Testis (tissue), 2 donors: ENCODE data around the gene C1orf21.

Source experiments
- CTCF ChIP-seq, 3 experiments: fragments of 450-650 bp in 2 of 3; fragments of 200-600 bp in 1 of 3; sonication (generic) in 1 of 3; IDR thresholded peaks; one replicate each; pipeline ENCODE4 v1.5.1; 2016 to 2019; ENCODE audit warnings: antibody characterized with exemption in 3 of 3, mild to moderate bottlenecking in 2 of 3, moderate library complexity in 1 of 3
- POLR2A ChIP-seq: fragments of 450-650 bp; IDR thresholded peaks from one replicate; pipeline ENCODE4 v1.6.1; 2017; ENCODE audit warnings: antibody characterized with exemption, mild to moderate bottlenecking, moderate library complexity

DNA sequence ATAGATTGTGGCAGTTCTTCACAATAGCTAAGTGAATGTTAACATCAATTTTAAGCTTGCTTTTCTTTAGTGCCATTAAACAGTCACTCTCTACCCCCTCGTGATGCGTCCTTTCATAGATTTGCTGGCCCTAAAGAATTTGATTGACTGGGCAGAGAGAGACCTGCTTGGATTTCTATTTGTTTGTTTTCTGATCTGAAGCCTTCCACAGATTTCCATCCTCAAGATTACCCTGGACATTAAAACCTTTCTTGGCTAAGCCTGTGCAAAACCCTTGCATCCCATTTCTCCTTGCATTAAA is 17.8 kb downstream of the C1orf21 start:
- TF ChIP-seq CTCF (IDR thresholded peaks at IDR 0.05) (no peak), POLR2A (no peak)
